HG03520 (cell line): ENCODE data around the gene DOCK3.

Experiments used
- ATAC-seq: cut with Tn5 transposase; IDR thresholded peaks from one replicate; pipeline ENCODE4 v1.9.1; 2021; ENCODE audit warnings: mild to moderate bottlenecking, moderate library complexity; ENCODE audit not compliant: unreplicated experiment

The DOCK3 gene

DNA sequence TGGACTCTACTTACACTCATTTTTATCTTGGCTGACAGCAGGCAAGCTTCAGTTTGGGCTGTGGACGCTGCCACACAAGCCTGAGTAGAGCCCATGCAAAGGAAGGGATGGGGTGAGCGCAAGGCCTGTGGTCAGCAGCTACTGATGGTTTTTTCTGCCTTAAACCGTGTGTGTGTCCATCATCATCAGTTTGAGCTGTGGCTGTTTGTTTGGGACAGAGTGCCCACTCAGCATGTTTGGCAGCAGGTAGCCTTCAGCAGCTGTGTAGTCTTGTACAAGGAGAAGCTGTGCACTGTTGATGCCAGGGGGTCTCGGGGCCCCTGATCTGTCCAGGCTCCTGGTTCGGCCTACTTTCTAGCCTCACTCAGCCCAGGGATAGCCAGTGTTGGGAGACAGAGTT, 719.8 kb downstream of the DOCK3 start:
- ATAC-seq: no peak

DNA sequence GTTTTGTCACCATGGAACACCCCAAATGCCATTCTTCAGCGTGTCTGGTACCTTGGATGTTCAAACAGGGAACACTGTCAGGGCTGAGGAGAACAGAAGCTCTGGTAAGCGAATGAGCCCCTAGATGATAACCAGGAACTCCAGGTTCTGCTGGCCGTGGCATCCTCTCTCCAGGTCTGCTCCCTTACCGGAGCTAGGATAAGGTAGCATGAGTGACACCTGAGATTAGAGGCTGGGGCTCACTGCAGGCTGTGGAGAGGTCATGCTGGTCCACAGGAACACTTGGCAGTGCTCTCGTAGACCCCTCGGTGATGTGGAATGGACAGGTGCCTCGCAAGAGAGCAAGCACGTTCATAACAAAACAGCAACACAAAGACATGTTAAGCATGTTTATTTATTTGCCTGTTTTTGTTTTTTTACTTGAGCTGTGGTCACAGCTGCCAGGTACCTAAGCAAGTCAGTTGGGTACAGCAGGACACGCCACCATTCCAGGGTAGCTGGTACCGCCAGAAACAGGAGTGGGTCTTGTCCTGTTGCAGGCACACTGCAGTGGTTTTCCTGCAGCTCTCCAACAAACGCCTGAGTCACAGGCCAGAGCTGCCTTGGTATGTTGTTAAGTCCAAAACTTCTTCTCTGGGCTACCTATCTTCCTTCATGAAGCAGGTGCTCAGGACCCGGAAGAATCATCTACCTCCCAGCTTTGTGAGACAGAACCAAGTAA, 720.9 kb downstream of the DOCK3 start:
- ATAC-seq: no peak

DNA sequence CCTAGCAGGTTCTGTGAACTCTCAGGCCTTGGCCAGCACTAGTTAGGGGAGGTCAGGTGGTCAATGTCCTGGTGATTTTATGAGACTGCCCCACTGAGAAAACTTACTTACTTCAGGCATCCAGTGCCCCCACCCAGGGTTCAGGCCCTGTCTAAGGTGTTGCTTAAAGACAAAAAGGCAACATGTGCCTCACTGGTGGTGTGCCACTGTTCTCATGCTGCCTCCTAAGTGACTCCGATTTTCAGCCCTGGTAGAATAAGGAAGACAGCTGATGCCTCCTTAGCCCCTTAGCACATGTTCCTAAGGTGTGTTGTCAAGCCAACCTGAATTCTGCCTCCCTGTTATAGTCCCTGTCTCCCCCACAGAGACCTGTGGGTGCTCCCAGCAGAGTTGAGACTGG, 721.7 kb downstream of the DOCK3 start:
- ATAC-seq: no peak

DNA sequence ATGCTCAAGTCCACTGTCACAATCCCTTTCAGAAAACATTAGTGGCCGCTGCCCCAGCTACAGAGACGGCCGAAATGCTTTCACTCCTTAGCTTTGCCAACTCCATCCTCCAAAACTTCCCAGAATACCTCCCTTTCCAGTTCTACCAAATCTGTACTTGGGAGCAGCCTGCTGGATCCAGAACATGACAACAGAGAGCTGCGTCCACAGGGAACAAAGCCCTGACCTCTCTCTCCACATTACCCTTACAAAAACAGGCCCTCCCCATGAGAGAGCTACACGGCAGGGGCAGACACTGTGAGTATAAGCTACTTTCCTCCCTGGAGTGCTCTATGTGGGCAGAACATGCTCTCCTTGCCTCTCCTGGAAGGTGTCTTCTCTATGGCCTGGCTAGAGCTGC, 722.7 kb downstream of the DOCK3 start:
- ATAC-seq: no peak

DNA sequence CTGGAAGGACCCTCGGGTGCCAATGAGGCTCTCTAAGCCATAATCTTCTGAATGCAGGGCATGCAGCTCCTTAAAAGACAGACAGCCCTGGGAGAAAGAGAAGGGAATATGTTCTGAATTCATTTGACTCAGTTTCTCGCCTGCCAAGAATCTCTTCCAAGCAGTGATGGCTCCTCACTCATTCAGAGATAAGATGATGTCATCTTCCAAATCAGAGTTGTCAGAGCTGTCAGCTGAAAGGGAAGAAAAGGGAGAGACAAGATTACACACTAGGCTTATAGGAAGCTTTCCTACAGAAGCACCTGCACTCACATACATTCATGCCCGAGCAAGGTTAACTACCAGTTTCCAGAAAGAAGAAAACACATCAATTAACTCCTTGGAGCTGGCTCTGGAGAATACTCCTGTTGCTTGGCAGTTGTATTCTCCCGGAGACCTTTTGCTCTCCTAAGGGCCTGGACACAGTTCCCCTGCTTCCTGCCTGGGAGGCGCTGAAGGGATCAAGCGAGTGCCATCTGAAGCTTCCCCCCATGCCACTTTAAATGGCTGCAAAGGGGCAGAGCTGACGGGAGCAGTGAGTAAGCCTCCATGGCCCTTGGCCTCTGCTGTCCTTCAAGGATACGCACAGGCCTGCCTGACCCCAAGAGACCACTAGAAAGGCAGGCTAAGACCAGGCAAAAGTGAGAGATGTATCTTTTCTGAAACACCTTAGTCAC, 724.0 kb downstream of the DOCK3 start:
- ATAC-seq: no peak

DNA sequence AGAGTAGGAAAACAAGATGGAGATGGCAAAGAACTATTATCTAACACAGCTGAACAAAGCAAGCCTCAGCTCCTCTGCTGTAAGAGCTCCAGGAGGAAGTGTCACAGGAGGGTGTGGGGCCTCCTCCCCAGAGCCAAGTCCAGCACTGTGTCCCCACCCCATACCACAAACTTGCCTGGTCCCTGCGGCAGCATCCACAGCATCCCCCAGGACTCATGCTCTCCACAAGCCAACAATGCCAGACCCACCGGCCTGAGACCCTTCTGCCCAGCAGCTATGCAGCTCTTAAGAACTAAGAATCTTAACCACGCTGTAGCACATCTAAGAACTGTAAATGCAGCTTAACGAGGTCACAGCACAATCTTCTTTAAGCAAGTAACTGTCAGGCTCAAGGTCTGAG, 725.4 kb downstream of the DOCK3 start:
- ATAC-seq: no peak

DNA sequence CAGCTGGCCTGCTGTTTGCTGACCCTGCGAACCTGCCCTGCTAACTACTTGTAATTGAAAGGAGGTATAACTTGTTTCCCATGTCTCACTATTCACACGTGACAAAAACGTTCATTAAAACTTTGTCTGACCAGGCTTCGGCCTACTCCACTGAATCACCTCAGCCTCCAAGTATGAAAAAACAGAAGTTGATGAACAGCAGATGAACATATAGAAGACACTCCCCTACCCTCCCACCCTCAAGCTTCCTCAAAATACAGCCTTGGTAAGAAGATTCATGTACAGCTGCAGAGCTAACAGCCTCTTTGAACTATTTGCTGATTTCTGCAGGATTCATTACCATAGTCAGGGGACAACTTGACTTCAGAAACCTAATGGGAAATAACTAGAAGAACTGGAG, 727.0 kb downstream of the DOCK3 start:
- ATAC-seq: no peak

DNA sequence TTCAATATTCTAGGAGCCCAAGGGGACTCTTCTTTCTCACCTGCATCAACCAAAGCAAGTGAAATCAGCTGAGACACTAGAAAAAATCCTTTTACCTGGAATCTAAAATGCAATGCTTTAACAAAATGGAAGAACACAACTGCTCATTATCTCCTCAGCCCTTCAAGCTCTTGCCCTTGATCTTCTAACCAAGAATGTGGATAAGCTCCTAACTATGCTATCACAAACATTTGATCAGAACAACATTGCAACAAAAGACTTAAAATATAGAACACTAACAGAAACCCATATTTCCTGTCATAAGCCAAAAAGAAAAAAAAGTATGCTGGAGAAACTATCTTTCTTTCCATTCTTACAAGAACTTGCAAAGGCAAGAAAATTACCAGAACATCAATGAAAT, 728.9 kb downstream of the DOCK3 start:
- ATAC-seq: no peak

DNA sequence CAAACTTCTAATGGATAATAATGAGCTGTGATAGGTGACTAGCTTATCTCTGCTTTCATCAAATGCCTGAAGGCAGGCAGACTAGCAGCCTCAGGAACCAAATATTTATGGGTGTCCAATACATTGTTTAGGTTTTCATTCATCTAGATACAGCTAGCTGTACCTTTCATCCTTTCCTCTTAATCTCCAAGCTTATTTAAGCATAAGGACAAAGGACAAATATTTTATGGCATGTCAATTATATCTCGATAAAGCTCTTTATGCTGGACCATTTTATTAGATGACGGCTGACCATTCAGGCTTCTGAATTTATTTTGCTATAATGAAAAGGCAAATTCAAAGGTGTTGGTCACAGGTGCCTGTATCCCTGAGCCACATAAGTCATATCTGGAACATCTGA, 733.3 kb downstream of the DOCK3 start:
- no peak for ATAC-seq

DNA sequence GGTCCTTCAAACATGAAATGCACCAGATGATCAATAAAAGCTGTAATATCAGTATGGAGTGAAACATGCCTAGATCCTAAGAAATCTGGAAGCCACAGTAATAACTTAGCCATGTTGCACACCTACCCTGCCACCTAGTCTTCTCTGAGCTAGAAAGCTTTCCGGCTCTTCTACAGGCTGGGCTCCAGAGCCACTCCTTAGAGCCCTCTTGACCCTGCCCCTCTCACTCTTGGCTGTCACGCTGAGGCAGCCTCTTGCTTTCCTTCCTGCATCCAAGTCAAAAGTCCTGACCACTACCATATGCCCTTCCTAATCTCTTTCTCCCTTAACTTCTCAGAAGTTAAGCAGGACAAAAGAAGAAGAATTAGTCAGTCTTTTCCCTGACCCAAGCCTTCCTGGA, 734.1 kb downstream of the DOCK3 start:
- ATAC-seq: no peak

DNA sequence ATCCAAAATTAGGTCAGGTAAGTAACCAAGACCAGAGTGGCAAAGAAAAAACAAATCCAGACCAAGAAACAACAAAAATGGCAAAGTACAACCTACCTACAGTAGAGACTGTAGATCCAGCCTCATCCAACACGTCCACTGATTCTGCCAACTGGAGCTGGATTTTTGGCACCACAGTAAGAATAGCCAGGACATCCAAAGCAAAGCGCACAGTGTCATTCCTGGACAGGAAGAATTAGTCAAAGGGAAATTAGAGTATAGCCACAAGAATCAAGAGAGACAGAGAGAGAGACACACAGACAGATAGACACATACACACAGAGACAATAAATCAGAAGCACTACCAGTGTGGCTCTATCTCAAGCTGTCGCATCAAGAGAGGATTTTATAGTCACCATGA, 747.5 kb downstream of the DOCK3 start:
- ATAC-seq: no peak

DNA sequence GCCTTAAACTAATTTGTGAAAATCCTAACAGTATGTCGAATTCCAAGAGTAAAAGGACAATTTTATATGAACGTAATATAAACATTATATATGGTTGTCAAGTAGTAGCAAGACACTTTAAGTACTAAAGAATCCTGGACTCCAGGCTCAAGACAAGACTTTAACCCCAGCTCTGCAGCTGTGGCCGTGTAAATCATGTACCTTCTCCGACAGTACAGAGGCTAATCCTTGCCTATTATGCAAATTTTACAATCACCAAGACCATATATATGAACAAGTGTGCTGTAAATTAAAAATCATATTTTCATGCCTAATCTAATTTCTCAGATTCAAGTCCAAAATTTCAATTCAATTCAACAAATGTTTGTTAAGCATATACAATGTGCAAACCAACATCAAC, 752.2 kb downstream of the DOCK3 start:
- ATAC-seq: no peak

DNA sequence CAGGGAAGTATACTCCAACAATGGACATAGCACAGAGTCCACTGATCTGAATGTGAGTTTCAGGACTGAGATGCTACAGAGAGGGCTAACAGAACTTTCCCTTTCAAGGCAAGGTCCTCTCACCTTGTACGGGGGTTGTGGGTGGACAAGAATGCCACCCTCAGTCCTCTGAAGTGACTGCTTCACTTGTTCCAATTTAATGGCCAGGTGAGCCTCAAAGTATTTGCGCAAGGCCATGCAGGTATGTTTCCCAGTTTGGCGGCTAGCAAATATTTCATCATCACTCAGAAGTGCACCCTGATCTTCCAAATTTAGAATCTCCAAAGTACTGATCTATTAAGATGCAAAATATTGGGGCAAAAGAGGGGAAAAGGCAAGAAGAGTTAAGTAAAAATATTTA, 754.4 kb downstream of the DOCK3 start:
- no peak for ATAC-seq
